ENCODE results near the gene OARD1. TPM values are rescaled to one million over a fixed set of nuclear protein-coding genes. Genes with fewer than 3 reads are reported as not detected.

The OARD1 gene
- total and polyA plus RNA-seq, 2 experiments from 2014 or later: 4.5 to 18.6 TPM

- no peak overlapping the region for H3K4me3 ChIP-seq
- WGBS, 2 experiments (ENCODE audit: low coverage in 1 of 2, low lambda C conversion rate in 2 of 2, missing lambda C conversion rate in 2 of 2): 95 to 96% methylated on average over 4 of the region's 4 CpGs
- no peak overlapping the region for H3K27ac ChIP-seq
- H4K20me1 ChIP-seq (ENCODE audit: insufficient read depth): no peaks in the 10 kb centered on the region
- H3K9me2 ChIP-seq (ENCODE audit: insufficient read depth): no peaks in the 10 kb centered on the region
- H3K27me3 ChIP-seq (replicated peaks; ENCODE audit: insufficient read depth): no peaks in the 10 kb centered on the region
- H2AFZ ChIP-seq: no peak overlapping the region
- no peak for TF ChIP-seq EZH2 (IDR thresholded peaks at IDR 0.05; ENCODE audit: insufficient read depth, poor library complexity, severe bottlenecking)
- no peak for TF ChIP-seq EZH2phosphoT487 (IDR thresholded peaks at IDR 0.05; ENCODE audit: insufficient read depth, low read depth)
- in situ Hi-C loops (cut with MboI): no loop called here
- no peak for DNase-seq
- H3K79me2 ChIP-seq (ENCODE audit: insufficient read depth): peaks cover 16% of the 10 kb centered on the region; the same call in 1 of the 2 replicates
- no peak overlapping the region for H3K9ac ChIP-seq
- H3K4me2 ChIP-seq (ENCODE audit: unreplicated experiment): no peak overlapping the region
- no peaks in the 10 kb centered on the region for H3K9me3 ChIP-seq (ENCODE audit: low read depth)
- peaks cover 68% of the 10 kb centered on the region for H3K36me3 ChIP-seq (ENCODE audit: low read depth)
- H3K4me1 ChIP-seq (ENCODE audit: insufficient read depth): no peaks in the 10 kb centered on the region
- H3F3A ChIP-seq (ENCODE audit: insufficient read depth): no peaks in the 10 kb centered on the region
Measured at GRCh38 chr6:41088451-41088850, 16.3 kb upstream of the OARD1 start.

- Histone ChIP-seq H4K20me1 (ENCODE audit: insufficient read depth) (no peaks in the 10 kb centered on the region), H3K9me2 (ENCODE audit: insufficient read depth) (no peaks in the 10 kb centered on the region), H3K27me3 (replicated peaks; ENCODE audit: insufficient read depth) (no peaks in the 10 kb centered on the region), H3K36me3 (ENCODE audit: low read depth) (peaks cover 57% of the 10 kb centered on the region), H3K79me2 (ENCODE audit: insufficient read depth) (peaks cover 47% of the 10 kb centered on the region), H3K27ac (no peak overlapping the region), H3K9me3 (ENCODE audit: low read depth) (no peaks in the 10 kb centered on the region), H3K4me1 (ENCODE audit: insufficient read depth) (no peaks in the 10 kb centered on the region), H3K4me2 (ENCODE audit: unreplicated experiment) (no peak overlapping the region), H3K4me3 (no peak overlapping the region), H2AFZ (no peak overlapping the region), H3K9ac (no peak overlapping the region), H3F3A (ENCODE audit: insufficient read depth) (no peaks in the 10 kb centered on the region)
- no peak for DNase-seq
- in situ Hi-C loops (cut with MboI): no loop called here
- TF ChIP-seq EZH2 (IDR thresholded peaks at IDR 0.05; ENCODE audit: insufficient read depth, poor library complexity, severe bottlenecking) (no peak), EZH2phosphoT487 (IDR thresholded peaks at IDR 0.05; ENCODE audit: insufficient read depth, low read depth) (no peak)
Measured at GRCh38 chr6:41085182-41085581, 13.0 kb upstream of the OARD1 start.

- H3K4me2 ChIP-seq (ENCODE audit: unreplicated experiment): no peak overlapping the region
- H3F3A ChIP-seq (ENCODE audit: insufficient read depth): no peaks in the 10 kb centered on the region
- TF ChIP-seq EZH2 (IDR thresholded peaks at IDR 0.05; ENCODE audit: insufficient read depth, poor library complexity, severe bottlenecking): no peak
- TF ChIP-seq EZH2phosphoT487 (IDR thresholded peaks at IDR 0.05; ENCODE audit: insufficient read depth, low read depth): no peak
- no peak for DNase-seq
- no peak overlapping the region for H2AFZ ChIP-seq
- no peaks in the 10 kb centered on the region for H3K9me3 ChIP-seq (ENCODE audit: low read depth)
- no peaks in the 10 kb centered on the region for H4K20me1 ChIP-seq (ENCODE audit: insufficient read depth)
- H3K4me1 ChIP-seq (ENCODE audit: insufficient read depth): no peaks in the 10 kb centered on the region
- no peak overlapping the region for H3K4me3 ChIP-seq
- no peak overlapping the region for H3K27ac ChIP-seq
- H3K9ac ChIP-seq: no peak overlapping the region
- no peaks in the 10 kb centered on the region for H3K27me3 ChIP-seq (replicated peaks; ENCODE audit: insufficient read depth)
- H3K36me3 ChIP-seq (ENCODE audit: low read depth): peaks cover 65% of the 10 kb centered on the region
- H3K9me2 ChIP-seq (ENCODE audit: insufficient read depth): no peaks in the 10 kb centered on the region
- in situ Hi-C loops (cut with MboI): no loop called here
- H3K79me2 ChIP-seq (ENCODE audit: insufficient read depth): peaks cover 68% of the 10 kb centered on the region
Measured at GRCh38 chr6:41083072-41083471, 10.9 kb upstream of the OARD1 start.

GRCh38 chr6:41080621-41081020 lies 8.5 kb upstream of the OARD1 start:
- H3K9me3 ChIP-seq (ENCODE audit: low read depth): no peaks in the 10 kb centered on the region
- H3K4me3 ChIP-seq: no peak overlapping the region
- no peak overlapping the region for H3K9ac ChIP-seq
- in situ Hi-C loops (cut with MboI): no loop called here
- TF ChIP-seq EZH2phosphoT487 (IDR thresholded peaks at IDR 0.05; ENCODE audit: insufficient read depth, low read depth): no peak
- TF ChIP-seq EZH2 (IDR thresholded peaks at IDR 0.05; ENCODE audit: insufficient read depth, poor library complexity, severe bottlenecking): no peak
- no peak overlapping the region for H3K27ac ChIP-seq
- H3K4me1 ChIP-seq (ENCODE audit: insufficient read depth): peaks cover 12% of the 10 kb centered on the region; the same call in 1 of the 2 replicates
- peaks cover under 1% of the 10 kb centered on the region; the same call in 1 of the 2 replicates for H3F3A ChIP-seq (ENCODE audit: insufficient read depth)
- H3K36me3 ChIP-seq (ENCODE audit: low read depth): peaks cover 43% of the 10 kb centered on the region
- 96 to 100% methylated on average over 2 of the region's 2 CpGs for WGBS, 2 experiments (ENCODE audit: low coverage in 1 of 2, low lambda C conversion rate in 2 of 2, missing lambda C conversion rate in 2 of 2)
- H3K79me2 ChIP-seq (ENCODE audit: insufficient read depth): peaks cover 80% of the 10 kb centered on the region
- H3K27me3 ChIP-seq (replicated peaks; ENCODE audit: insufficient read depth): no peaks in the 10 kb centered on the region
- H4K20me1 ChIP-seq (ENCODE audit: insufficient read depth): no peaks in the 10 kb centered on the region
- H2AFZ ChIP-seq: no peak overlapping the region
- H3K9me2 ChIP-seq (ENCODE audit: insufficient read depth): no peaks in the 10 kb centered on the region
- H3K4me2 ChIP-seq (ENCODE audit: unreplicated experiment): no peak overlapping the region
- no peak for DNase-seq

GRCh38 chr6:41079080-41079479 lies 6.9 kb upstream of the OARD1 start:
- no peaks in the 10 kb centered on the region for H4K20me1 ChIP-seq (ENCODE audit: insufficient read depth)
- H3K9ac ChIP-seq: no peak overlapping the region
- peaks cover 96% of the 10 kb centered on the region for H3K79me2 ChIP-seq (ENCODE audit: insufficient read depth)
- peaks cover 24% of the 10 kb centered on the region for H3K4me1 ChIP-seq (ENCODE audit: insufficient read depth)
- H3K36me3 ChIP-seq (ENCODE audit: low read depth): peaks cover 34% of the 10 kb centered on the region
- no peaks in the 10 kb centered on the region for H3K9me2 ChIP-seq (ENCODE audit: insufficient read depth)
- H3K9me3 ChIP-seq (ENCODE audit: low read depth): no peaks in the 10 kb centered on the region
- H2AFZ ChIP-seq: no peak overlapping the region
- peaks cover 15% of the 10 kb centered on the region; the same call in 1 of the 2 replicates for H3F3A ChIP-seq (ENCODE audit: insufficient read depth)
- WGBS, 2 experiments (ENCODE audit: low coverage in 1 of 2, low lambda C conversion rate in 2 of 2, missing lambda C conversion rate in 2 of 2): 94 to 100% methylated on average over 1 of the region's 1 CpG
- no peak for DNase-seq
- no peak overlapping the region for H3K4me3 ChIP-seq
- H3K4me2 ChIP-seq (ENCODE audit: unreplicated experiment): no peak overlapping the region
- H3K27ac ChIP-seq: no peak overlapping the region
- in situ Hi-C loops (cut with MboI): no loop called here
- no peaks in the 10 kb centered on the region for H3K27me3 ChIP-seq (replicated peaks; ENCODE audit: insufficient read depth)
- TF ChIP-seq EZH2phosphoT487 (IDR thresholded peaks at IDR 0.05; ENCODE audit: insufficient read depth, low read depth) (no peak), EZH2 (IDR thresholded peaks at IDR 0.05; ENCODE audit: insufficient read depth, poor library complexity, severe bottlenecking) (no peak)

All from GM23248 (cell line).